Keratinocyte (primary cell): ENCODE measurements around the gene DDX5. TPM values are rescaled to one million over a fixed set of nuclear protein-coding genes. Genes with fewer than 3 reads are reported as not detected.

Source experiments
- DNase-seq: peaks from one replicate; pipeline ENCODE4 v3.0.0-alpha.2; 2011; ENCODE audit warnings: low read depth, missing footprints, low spot score
- FAIRE-seq: peaks from 2 replicates; lab custom pipeline; 2011; peaks lifted over from hg19 to GRCh38; lab: Jason Lieb, UNC
- H2AFZ ChIP-seq: 2 replicates; pipeline ENCODE4 v1.6.0; 2012; ENCODE audit warnings: low read length, control low read depth, inconsistent platforms; ENCODE audit not compliant: control insufficient read depth
- H3K27ac ChIP-seq: 2 replicates; pipeline ENCODE4 v1.5.1; 2011; ENCODE audit warnings: low read length; ENCODE audit not compliant: control insufficient read depth, insufficient read depth
- H3K27me3 ChIP-seq: 3 replicates; pipeline ENCODE4 v1.6.0; 2011; ENCODE audit warnings: low read length; ENCODE audit not compliant: control insufficient read depth, insufficient read depth; ENCODE audit errors: extremely low read depth
- H3K36me3 ChIP-seq, 2 experiments: 2 replicates in 1 of 2; 3 replicates in 1 of 2; pipeline ENCODE4 v1.5.1; 2011; ENCODE audit warnings: low read length in 2 of 2, mild to moderate bottlenecking in 1 of 2; ENCODE audit not compliant: control insufficient read depth in 2 of 2, insufficient read depth in 2 of 2; ENCODE audit errors: extremely low read depth in 1 of 2
- H3K4me1 ChIP-seq: 3 replicates; pipeline ENCODE4 v1.5.1; 2011; ENCODE audit warnings: low read length; ENCODE audit not compliant: control insufficient read depth, insufficient read depth; ENCODE audit errors: extremely low read depth
- H3K4me2 ChIP-seq: 3 replicates; pipeline ENCODE4 v1.6.0; 2011; ENCODE audit warnings: low read depth, low read length; ENCODE audit not compliant: control insufficient read depth, insufficient read depth; ENCODE audit errors: extremely low read depth
- H3K4me3 ChIP-seq, 3 experiments: fragments of 200-600 bp in 1 of 3; sonication (generic) in 1 of 3; 2 replicates in 2 of 3; 3 replicates in 1 of 3; pipeline ENCODE4 v1.5.1; 2011 to 2016; ENCODE audit warnings: low read length in 3 of 3, mild to moderate bottlenecking in 3 of 3, control low read depth in 2 of 3, inconsistent platforms in 1 of 3, low read depth in 1 of 3, mixed read lengths in 1 of 3, mixed run types in 1 of 3, moderate library complexity in 1 of 3; ENCODE audit not compliant: control insufficient read depth in 2 of 3, insufficient read depth in 2 of 3; ENCODE audit errors: extremely low read depth in 1 of 3
- H3K79me2 ChIP-seq: 2 replicates; pipeline ENCODE4 v1.6.0; 2012; ENCODE audit warnings: low read length; ENCODE audit not compliant: control insufficient read depth, insufficient read depth
- H3K9ac ChIP-seq: 3 replicates; pipeline ENCODE4 v1.6.0; 2011; ENCODE audit warnings: low read length; ENCODE audit not compliant: control insufficient read depth, insufficient read depth; ENCODE audit errors: extremely low read depth
- H3K9me1 ChIP-seq: 3 replicates; pipeline ENCODE4 v1.6.0; 2011; ENCODE audit warnings: low read length; ENCODE audit not compliant: control insufficient read depth, insufficient read depth; ENCODE audit errors: extremely low read depth
- H3K9me3 ChIP-seq: 2 replicates; pipeline ENCODE4 v1.5.1; 2012; ENCODE audit warnings: low read depth, low read length; ENCODE audit not compliant: control insufficient read depth
- H4K20me1 ChIP-seq: 3 replicates; pipeline ENCODE4 v1.6.0; 2011; ENCODE audit warnings: low read length; ENCODE audit not compliant: control insufficient read depth, insufficient read depth; ENCODE audit errors: extremely low read depth
- CTCF ChIP-seq, 3 experiments: IDR thresholded peaks in 1 of 3; conservative IDR thresholded peaks in 1 of 3; optimal IDR thresholded peaks in 1 of 3; 2 replicates in 2 of 3; 3 replicates in 1 of 3; pipeline versions ENCODE3 to v1.5.1; 2011; ENCODE audit warnings: low read length in 3 of 3, mild to moderate bottlenecking in 3 of 3, moderate library complexity in 2 of 3, control low read depth in 1 of 3, inconsistent platforms in 1 of 3; ENCODE audit not compliant: insufficient read depth in 2 of 3; ENCODE audit errors: extremely low read depth in 1 of 3
- EZH2 ChIP-seq: IDR thresholded peaks from one replicate; pipeline ENCODE4 v1.6.1; 2012; ENCODE audit warnings: inconsistent platforms, mild to moderate bottlenecking, low read length, moderate library complexity
- dilution Hi-C: fragments of 300-500 bp; cut with MboI; formaldehyde crosslinking; loops from one replicate; pipeline ENCODE4 v1.7.0; 2020; ENCODE audit warnings: low sequenced_read_pairs; ENCODE audit not compliant: extremely low pct_ligation_motif_present
- polyA plus RNA-seq, 5 experiments: library from polyadenylated mRNA; depleted of rRNA in 3 of 5; stranded (reverse) in 3 of 5; stranded (forward) in 1 of 5; unstranded in 1 of 5; fragments of >200 nt; gene quantifications; 1 replicate in 1 of 5; 2 replicates in 3 of 5; 3 replicates in 1 of 5; pipeline versions ENCODE4 v1.2.1 to v1.2.3, GENCODE V29; 2011 to 2012; ENCODE audit warnings: missing spikeins in 2 of 5, low read depth in 1 of 5, low replicate concordance in 1 of 5

The DDX5 gene
- polyA plus RNA-seq, 1 donor (not counting 4 experiments of a cell fraction or from before 2014, with no cell fraction given) = 793 TPM

GRCh38 chr17:64499805-64500486 lies 6.1 kb downstream of the DDX5 start:
- Histone ChIP-seq H2AFZ (no peak overlapping the region), H3K27ac (peak overlapping the region; percentile 3), H4K20me1 (peaks cover 37% of the 10 kb centered on the region), H3K4me1 (peaks cover 87% of the 10 kb centered on the region), H3K9me3 (no peaks in the 10 kb centered on the region), H3K79me2 (peaks cover 69% of the 10 kb centered on the region), H3K4me3 (no peak overlapping the region), H3K36me3 (peaks cover 17 to 52% of the 10 kb centered on the region in 2 experiments), H3K4me2 (no peak overlapping the region), H3K27me3 (no peaks in the 10 kb centered on the region), H3K9ac (no peak overlapping the region), H3K9me1 (no peaks in the 10 kb centered on the region)
- DNase-seq = no peak
- FAIRE-seq = no peak
- TF ChIP-seq EZH2 (no peak), CTCF (optimal IDR thresholded peaks at IDR 0.05 in 1 of 3, IDR thresholded peaks at IDR 0.05 in 1 of 3, conservative IDR thresholded peaks at IDR 0.05 in 1 of 3; ENCODE audit: extremely low read depth in 1 of 3, insufficient read depth in 2 of 3, low read length in 3 of 3) (no peak)
- dilution Hi-C loops = no loop called here

GRCh38 chr17:64498308-64499203 lies 7.5 kb downstream of the DDX5 start:
- H4K20me1 ChIP-seq = peaks cover 23% of the 10 kb centered on the region
- dilution Hi-C loops = no loop called here
- no peak for TF ChIP-seq CTCF (optimal IDR thresholded peaks at IDR 0.05 in 1 of 3, IDR thresholded peaks at IDR 0.05 in 1 of 3, conservative IDR thresholded peaks at IDR 0.05 in 1 of 3; ENCODE audit: extremely low read depth in 1 of 3, insufficient read depth in 2 of 3, low read length in 3 of 3)
- no peaks in the 10 kb centered on the region for H3K9me3 ChIP-seq
- no peak overlapping the region for H3K4me3 ChIP-seq
- FAIRE-seq = no peak
- H3K79me2 ChIP-seq = peaks cover 62% of the 10 kb centered on the region
- H3K4me2 ChIP-seq = peak overlapping the region; percentile 81
- peaks cover 15 to 39% of the 10 kb centered on the region in 2 experiments for H3K36me3 ChIP-seq
- no peaks in the 10 kb centered on the region for H3K27me3 ChIP-seq
- no peak for DNase-seq
- H3K9me1 ChIP-seq = no peaks in the 10 kb centered on the region
- peak overlapping the region; percentile 84 for H3K27ac ChIP-seq
- H3K9ac ChIP-seq = no peak overlapping the region
- H3K4me1 ChIP-seq = peaks cover 73% of the 10 kb centered on the region
- no peak overlapping the region for H2AFZ ChIP-seq
